Esophagus (tissue), 2 donors: ENCODE measurements around the gene PDX1. TPM values are rescaled to one million over a fixed set of nuclear protein-coding genes. Genes with fewer than 3 reads are reported as not detected.
"Not testable (repeated sequence)": the region's sequence is repeated elsewhere in the genome, so short reads cannot be mapped to it uniquely, and the experiment has no call there.

Source experiments
- H3K27ac ChIP-seq, 2 donors: one replicate each; pipeline ENCODE4 v1.5.1; 2013; ENCODE audit warnings: low read depth in 2 of 2, mild to moderate bottlenecking in 2 of 2, inconsistent platforms in 1 of 2, low read length in 1 of 2, moderate library complexity in 1 of 2
- H3K27me3 ChIP-seq, 2 donors: one replicate each; pipeline ENCODE4 v1.6.1; 2013; ENCODE audit warnings: low read length in 2 of 2, control low read depth in 1 of 2, mild to moderate bottlenecking in 1 of 2; ENCODE audit not compliant: insufficient read depth in 2 of 2, control insufficient read depth in 1 of 2
- H3K36me3 ChIP-seq, 2 donors: one replicate each; pipeline ENCODE4 v1.6.1; 2013; ENCODE audit warnings: low read length in 1 of 2; ENCODE audit not compliant: control insufficient read depth in 2 of 2, insufficient read depth in 2 of 2
- H3K4me1 ChIP-seq, 2 donors: one replicate each; pipeline ENCODE4 v1.6.1; 2013; ENCODE audit warnings: low read length in 1 of 2; ENCODE audit not compliant: control insufficient read depth in 2 of 2, insufficient read depth in 2 of 2
- H3K4me3 ChIP-seq, 2 donors: one replicate each; pipeline ENCODE4 v1.5.1; 2013; ENCODE audit warnings: low read length in 2 of 2, mild to moderate bottlenecking in 2 of 2, low read depth in 1 of 2, moderate library complexity in 1 of 2
- H3K9me3 ChIP-seq, 2 donors: one replicate each; pipeline ENCODE4 v1.6.1; 2013; ENCODE audit warnings: mild to moderate bottlenecking in 2 of 2, low read depth in 1 of 2, low read length in 1 of 2, moderate library complexity in 1 of 2; ENCODE audit not compliant: control insufficient read depth in 2 of 2, insufficient read depth in 1 of 2
- WGBS, 2 donors: extraction: QIAGEN DNeasy Blood & Tissue Kit; methylation state at CpG; one replicate each; pipeline ENCODE4 v1.1.7; 2013; 5-methylcytosine and 5-hydroxymethylcytosine counted together
- polyA plus RNA-seq, 2 donors: library from polyadenylated mRNA; stranded (reverse); fragments of 200-250 nt; gene quantifications; one replicate each; pipeline ENCODE4 v1.2.3, GENCODE V29; 2013
- donor health status: healthy with polysubstance abuse.
- donor health status: Bipolar disorder and iron deficiency.

PDX1 gene
- polyA plus RNA-seq, 2 donors: not detected

DNA sequence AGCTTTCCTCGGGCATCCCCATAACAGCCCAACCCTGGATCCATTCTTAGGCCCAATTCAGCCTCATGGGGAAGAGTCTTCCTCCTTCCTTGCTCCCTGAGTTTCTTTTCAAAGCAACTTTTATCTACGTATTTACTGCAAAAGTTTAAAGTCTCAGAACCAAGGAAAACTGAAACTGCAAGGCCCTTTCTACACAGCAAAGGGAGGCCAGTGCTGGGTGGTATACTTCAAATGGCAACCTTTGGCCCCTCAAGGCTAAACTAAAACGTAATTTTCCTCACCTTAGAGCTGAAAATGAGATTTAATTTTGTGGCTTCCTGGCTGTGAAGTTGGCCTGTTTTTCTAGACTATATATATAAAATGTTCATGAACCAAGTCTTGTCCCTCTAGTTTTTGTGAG, 43.7 kb downstream of the PDX1 start:
- Histone ChIP-seq H3K27ac (no peak overlapping the region), H3K4me1 (peaks cover 7 to 9% of the 10 kb centered on the region in 2 donors), H3K36me3 (no peaks in the 10 kb centered on the region), H3K27me3 (peaks cover 4 to 40% of the 10 kb centered on the region in 2 donors), H3K4me3 (no peak overlapping the region), H3K9me3 (no peaks in the 10 kb centered on the region)
- WGBS, 2 donors: 67 to 76% methylated on average over 3 of the region's 3 CpGs

DNA sequence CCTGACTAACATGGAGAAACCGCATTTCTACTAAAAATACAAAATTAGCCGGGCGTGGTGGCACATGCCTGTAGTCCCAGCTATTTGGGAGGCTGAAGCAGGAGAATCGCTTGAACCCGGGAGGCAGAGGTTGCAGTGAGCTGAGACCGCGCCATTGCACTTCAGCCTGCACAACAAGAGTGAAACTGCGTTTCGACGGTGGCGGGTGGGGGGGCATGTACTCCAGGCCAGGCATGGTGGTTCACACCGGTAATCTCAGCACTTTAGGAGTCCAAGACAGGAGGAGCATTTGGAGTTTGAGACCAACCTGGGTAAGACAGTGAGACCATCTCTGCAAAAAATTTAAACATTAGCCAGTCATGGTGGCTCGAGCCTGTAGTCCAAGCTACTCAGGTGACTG, 44.4 kb downstream of the PDX1 start:
- H3K9me3 ChIP-seq, H3K4me3 ChIP-seq, H3K36me3 ChIP-seq, H3K27ac ChIP-seq: not testable (repeated sequence)
- 62 to 63% methylated on average over 13 of the region's 13 CpGs for WGBS, 2 donors
- Histone ChIP-seq H3K4me1 (peaks cover 11 to 13% of the 10 kb centered on the region in 2 donors), H3K27me3 (peaks cover 4 to 36% of the 10 kb centered on the region in 2 donors)

DNA sequence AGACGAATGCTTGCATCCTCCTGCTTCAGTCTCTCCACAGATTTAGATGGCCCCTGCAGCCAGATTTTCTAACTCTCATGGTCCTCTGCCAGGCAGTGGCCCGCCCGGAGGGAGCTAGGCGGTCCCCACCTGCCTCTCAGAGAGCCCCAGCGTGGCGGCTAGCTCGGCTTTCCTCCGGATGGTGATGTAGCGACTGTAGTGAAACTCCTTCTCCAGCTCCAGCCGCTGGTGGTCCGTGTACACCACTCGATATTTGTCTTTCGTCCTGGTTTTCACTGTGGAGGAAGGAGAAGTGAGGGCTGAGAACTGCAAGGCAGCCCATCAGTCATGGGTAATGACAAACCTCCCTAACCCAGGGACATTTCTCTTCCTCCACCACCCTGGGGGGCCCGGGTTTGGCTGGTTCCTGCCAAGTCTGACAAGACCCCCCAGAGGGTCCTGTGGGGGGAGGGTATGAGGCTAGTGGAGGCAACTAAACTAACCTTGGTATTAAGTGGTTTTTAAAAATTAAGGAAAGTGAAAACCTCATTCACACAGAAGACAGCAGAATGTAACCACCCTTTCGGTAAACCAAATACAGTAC, 45.0 kb downstream of the PDX1 start:
- Histone ChIP-seq H3K27ac (no peak overlapping the region), H3K9me3 (no peaks in the 10 kb centered on the region), H3K4me3 (no peak overlapping the region), H3K27me3 (peaks cover 4 to 36% of the 10 kb centered on the region in 2 donors), H3K36me3 (no peaks in the 10 kb centered on the region), H3K4me1 (peaks cover 11 to 13% of the 10 kb centered on the region in 2 donors)
- 29 to 31% methylated on average over 15 of the region's 15 CpGs for WGBS, 2 donors

DNA sequence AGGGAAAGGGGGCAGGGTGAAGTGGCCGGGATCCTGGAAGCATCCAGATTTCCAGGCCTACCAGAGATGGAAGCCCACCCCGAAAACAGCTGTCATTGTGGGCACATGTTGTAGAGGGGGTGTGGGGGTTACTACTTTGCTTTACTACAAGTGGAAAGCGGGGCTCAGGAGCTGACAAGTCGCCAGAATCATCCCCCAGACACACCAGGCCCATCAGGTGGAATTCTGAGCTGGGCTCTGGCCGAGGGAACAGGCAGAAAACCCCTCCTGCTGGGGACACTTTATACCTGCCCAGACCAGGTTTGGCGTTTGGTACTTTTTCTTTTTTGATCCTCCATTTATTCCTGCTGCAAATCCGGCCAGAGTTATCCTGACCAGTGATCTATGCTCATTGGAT, 45.5 kb downstream of the PDX1 start:
- WGBS, 2 donors: 48 to 53% methylated on average over 7 of the region's 7 CpGs
- no peak overlapping the region for H3K27ac ChIP-seq

DNA sequence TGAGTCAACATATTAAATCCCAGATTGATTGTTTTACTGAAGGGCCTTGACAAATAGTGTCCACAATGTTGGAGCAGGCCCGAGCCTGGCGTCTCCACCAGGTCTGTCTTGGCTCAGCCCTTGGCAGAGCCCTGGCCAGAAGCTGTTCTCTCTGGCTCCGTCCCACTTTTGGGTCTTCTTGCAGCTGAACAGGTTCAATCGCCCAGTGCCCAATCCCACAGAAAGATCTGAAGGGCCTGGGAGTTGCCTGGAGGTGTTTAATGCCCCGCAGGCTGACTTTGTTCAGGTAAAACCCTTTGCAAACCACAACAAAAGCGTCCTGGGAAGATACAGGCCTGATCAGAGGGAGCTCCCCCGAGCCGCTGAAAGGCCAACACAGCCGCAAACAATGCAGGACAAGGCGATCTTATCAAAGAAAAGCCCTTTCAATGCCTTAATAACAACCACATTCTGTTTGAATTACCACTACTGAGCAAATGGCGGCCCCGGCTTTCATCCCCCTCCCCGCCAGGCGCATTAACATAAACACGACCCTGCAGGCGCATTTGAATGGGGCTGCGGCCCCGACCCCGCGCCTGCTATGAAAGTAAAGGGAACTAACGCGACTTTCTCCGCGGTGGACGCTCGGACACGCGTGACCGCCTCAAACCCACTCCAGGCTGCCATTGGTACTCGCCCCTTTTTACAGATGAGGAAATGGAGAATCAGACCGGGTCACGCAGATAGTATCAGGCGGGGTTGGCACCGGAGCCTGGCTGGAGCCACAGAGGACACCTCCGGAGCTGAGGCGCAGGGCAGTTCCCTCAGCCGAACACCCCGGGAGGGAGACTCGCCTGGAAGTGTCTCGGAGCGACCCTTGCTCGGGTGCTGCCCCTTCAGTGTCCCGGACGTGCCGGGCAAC, 46.2 kb downstream of the PDX1 start:
- Histone ChIP-seq H3K27ac (no peak overlapping the region), H3K4me3 (no peak overlapping the region)
- 10 to 21% methylated on average over 45 of the region's 45 CpGs for WGBS, 2 donors

More for the DNA sequence above, 45.5 kb downstream of the PDX1 start:
- H3K9me3 ChIP-seq: no peaks in the 10 kb centered on the region
- peaks cover 8 to 11% of the 10 kb centered on the region in 2 donors for H3K4me1 ChIP-seq
- H3K4me3 ChIP-seq: no peak overlapping the region
- no peaks in the 10 kb centered on the region for H3K36me3 ChIP-seq
- H3K27me3 ChIP-seq: peaks cover 4 to 39% of the 10 kb centered on the region in 2 donors

DNA sequence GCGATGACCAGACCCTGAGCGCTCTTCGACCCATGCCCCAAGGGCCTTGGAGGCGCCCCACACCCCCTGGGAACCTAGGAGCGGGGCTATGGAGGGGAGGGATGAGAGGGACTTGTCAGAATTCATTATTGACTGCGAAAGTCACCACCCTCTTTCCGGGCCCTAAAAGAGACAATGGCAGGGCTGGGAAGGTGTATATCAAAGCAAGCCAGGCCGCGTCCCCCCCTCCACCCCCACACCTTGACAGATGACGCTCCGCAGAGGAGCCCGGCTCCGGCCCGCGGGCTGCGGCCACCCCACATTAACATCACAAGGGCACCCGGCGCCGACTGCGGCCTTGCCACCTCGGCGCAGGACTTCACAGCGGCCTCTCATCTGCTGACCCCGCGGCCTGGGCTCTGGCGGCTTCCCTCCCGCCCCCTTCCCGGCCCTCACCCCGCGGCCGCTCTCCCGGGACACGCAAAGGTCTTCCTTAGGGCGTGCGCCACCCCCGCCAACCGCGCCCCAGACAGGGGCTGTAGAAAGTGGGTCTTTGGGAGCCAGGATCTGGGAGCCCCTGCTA, 46.9 kb downstream of the PDX1 start:
- H3K4me3 ChIP-seq: no peak overlapping the region
- H3K27ac ChIP-seq: no peak overlapping the region
- WGBS, 2 donors: 4 to 13% methylated on average over 31 to 38 of the region's 38 CpGs
- peaks cover 0 to 41% of the 10 kb centered on the region in 2 donors for H3K27me3 ChIP-seq
- peaks cover 4 to 7% of the 10 kb centered on the region in 2 donors for H3K4me1 ChIP-seq
- no peaks in the 10 kb centered on the region for H3K9me3 ChIP-seq
- no peaks in the 10 kb centered on the region for H3K36me3 ChIP-seq

More for the DNA sequence above, 46.2 kb downstream of the PDX1 start:
- H3K9me3 ChIP-seq: no peaks in the 10 kb centered on the region
- H3K4me1 ChIP-seq: peaks cover 4 to 7% of the 10 kb centered on the region in 2 donors
- H3K36me3 ChIP-seq: no peaks in the 10 kb centered on the region
- peaks cover 1 to 36% of the 10 kb centered on the region in 2 donors for H3K27me3 ChIP-seq

DNA sequence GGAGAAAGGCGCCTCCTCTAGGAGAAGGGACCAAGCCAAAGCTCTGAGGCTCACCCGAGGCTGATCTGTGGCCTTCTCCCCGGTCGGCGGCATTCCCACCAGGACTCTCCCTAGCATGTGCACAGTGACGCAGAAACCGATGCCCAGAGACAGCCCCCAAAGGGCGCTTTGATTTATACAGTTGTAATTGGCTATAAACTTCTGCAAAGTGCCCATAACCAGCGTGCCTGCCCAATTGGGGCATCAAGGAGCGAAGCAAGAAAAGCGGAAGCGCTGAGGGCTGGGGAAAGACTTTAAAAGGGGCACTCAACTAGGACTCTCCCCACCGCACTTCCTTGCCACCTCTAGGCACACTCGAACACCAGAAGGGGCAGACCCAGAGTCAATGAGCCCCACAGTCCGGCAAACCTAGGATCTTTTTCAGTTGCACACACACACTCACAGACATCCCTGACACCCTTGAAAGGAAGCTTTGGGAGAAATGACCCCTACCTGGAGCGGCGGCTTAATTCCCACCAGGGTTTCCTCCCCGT, 47.5 kb downstream of the PDX1 start:
- Histone ChIP-seq H3K27ac (no peak overlapping the region), H3K36me3 (no peaks in the 10 kb centered on the region), H3K4me1 (peaks cover 4 to 7% of the 10 kb centered on the region in 2 donors), H3K9me3 (no peaks in the 10 kb centered on the region), H3K4me3 (no peak overlapping the region), H3K27me3 (peaks cover 0 to 41% of the 10 kb centered on the region in 2 donors)
- 10 to 21% methylated on average over 18 of the region's 18 CpGs for WGBS, 2 donors

DNA sequence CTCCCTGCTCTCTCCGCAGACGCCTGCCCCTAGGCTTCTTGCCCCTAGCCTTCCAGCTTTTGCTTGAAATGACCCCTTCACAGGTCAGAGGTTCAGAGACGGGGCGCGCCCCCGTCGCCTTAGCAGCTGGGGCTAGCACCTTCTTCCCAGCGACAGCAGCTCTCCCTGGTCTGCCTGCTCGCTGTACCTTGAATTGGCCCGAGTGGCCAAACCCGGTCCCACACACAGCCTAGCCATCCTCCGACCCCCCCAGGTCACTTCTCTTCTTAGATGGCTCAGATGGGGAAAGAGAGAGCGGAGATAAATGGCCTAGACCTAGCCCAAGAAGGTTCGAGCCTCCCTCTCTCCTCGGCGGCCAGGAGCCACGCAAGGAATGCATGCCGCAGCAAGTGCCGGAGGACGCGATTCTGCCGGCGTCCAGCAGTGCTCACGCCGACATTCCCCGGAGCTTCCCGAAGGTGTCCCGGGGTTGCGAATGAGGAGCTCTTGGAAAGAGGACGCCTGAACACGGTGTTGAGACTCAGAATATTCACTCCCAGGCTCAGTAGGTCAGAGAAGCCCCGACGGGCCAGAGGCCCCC, 48.0 kb downstream of the PDX1 start:
- Histone ChIP-seq H3K36me3 (no peaks in the 10 kb centered on the region), H3K27me3 (peaks cover 0 to 41% of the 10 kb centered on the region in 2 donors), H3K27ac (no peak overlapping the region), H3K4me1 (peaks cover 4 to 7% of the 10 kb centered on the region in 2 donors), H3K4me3 (no peak overlapping the region), H3K9me3 (no peaks in the 10 kb centered on the region)
- 5 to 7% methylated on average over 33 of the region's 33 CpGs for WGBS, 2 donors
